Stimulated activated naive CD4-positive, alpha-beta T cell treated with Interleukin-2 at 50 U/mL for 16 hours (primary cell): Measurements from ENCODE around the gene KCNA10.
"Not testable (repeated sequence)": the region's sequence is repeated elsewhere in the genome, so short reads cannot be mapped to it uniquely, and the experiment has no call there.

Experiments used
- DNase-seq: peaks from one replicate; lab custom pipeline; 2025; lab: John Stamatoyannopoulos, UW

The KCNA10 gene

DNA sequence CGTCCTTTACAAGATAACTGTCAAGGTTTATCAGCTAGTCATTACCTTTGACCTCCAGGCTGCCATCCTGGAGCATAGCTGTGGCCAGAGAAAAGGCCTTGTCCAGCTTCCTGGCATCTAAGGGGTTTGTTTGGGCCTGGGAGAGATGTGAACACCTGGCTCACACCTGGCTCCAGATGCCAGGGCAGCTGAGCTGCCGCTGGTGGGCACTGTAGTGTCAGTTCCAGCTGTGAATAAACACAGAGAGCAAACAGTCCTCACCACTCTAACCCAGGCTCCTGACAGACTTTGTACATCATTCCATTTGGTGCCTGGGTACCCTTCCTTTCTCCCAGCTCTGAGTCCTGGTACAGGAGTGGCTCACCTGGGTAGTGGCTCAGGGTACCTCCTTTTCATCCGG lies 14.3 kb upstream of the KCNA10 start:
- DNase-seq = no peak

DNA sequence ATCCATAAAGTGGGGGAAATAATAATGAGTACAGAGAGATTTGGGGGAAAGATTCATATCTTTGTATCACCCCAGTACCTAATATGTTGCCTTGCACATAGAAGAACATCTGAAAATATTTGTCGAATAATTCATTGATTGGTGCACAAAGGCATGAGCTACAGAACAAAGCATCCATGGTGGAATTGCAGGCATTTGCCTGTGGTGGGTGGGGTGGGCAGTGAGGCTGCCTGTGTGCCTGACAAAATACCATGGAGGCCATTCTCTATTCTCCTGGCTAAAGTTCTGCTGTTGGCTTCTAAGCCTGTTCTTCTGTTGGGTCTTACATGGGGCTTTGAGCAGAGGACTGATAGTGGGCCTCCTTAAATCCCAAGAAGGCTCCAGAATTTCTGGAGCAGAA lies 10.0 kb upstream of the KCNA10 start:
- DNase-seq = no peak

DNA sequence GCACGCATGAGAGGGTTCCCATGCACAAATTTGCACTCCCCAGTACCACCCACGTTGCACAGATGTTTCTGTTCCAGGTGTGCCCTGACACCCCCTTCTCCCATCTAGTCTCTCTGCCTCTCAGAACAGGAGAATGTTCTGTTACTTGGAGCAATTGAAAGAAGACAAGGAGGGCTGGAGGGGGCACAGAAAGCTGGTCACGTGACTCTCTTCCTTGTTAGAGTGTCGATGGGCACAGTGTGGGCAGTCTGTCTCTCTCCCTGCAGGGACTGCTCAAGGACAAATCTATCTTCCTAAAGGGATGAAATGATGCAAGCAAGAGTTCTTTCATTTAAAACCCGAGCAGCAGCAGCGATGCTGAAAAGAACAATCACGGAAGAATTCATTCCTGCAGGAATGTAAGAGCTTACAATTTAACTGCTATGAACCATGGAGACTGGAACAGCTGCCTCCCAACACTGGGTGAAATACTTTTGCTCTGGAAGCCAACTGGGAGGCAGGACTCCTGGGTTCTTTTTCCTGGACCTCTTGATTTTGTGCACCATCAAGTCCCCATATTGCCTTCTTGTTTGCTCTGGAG lies 7.3 kb upstream of the KCNA10 start:
- DNase-seq = no peak

DNA sequence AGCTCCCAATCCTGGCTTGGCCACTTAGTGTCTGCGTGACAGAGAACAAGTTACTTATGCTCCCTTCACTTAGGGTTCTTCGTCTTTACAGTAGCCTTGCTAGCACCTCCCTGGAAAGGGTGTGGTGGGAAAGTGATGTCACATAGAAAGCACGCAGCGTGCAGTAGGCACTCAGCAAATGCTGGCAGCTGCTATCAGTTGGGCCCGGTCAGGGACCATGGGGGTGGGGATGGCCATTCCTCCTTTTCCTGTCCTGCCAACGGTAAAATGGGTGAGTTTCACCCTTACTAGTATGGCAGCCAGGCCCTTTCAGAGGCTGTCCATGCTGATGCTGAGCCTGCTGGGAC lies 6.2 kb upstream of the KCNA10 start:
- no peak for DNase-seq

DNA sequence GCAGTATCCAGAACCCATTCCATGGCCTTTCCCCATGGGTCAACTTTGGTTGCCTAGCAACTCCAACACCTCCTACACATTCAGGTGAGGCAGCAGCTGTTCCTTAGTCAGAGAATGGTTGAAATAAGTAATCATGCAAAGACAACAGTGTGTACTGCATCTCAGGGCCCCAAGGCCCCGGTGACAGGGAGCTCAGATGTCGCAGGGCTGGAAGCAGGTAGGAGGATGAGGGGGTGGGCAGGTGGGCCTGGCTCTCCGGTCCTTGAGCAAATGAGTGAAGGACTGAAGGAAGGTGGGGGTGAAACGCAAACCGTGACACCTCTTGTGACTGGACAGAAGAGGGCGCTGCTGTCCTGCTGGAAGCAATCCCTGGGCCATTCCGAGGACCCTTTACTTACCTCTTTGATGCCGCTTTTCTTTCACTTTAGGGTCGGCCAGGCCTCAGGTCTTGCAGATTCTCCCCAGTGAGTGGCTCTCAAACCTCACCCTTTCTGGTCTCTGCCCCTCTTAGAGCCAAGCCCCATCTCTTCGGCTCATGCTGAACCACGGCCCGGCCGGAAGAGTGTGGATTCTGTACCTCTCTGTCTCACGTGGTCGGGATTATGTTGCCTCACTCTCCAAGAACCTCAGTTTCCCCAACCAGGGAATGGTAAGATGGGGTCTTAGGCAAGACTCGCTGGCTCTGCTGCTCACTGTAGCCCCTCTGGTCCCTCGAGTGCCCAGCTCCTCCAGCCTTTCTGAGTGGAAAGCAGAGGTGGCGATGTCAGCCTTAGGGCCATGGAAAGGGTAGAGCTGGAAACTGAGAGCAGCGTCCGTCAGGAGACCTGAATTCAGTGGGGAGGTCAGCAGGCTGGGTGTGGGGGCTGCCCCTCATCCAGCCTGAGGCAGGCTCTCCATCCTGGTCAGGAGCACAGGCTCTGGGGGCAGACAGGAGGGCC lies 5.6 kb upstream of the KCNA10 start:
- peak; percentile 37 for DNase-seq

DNA sequence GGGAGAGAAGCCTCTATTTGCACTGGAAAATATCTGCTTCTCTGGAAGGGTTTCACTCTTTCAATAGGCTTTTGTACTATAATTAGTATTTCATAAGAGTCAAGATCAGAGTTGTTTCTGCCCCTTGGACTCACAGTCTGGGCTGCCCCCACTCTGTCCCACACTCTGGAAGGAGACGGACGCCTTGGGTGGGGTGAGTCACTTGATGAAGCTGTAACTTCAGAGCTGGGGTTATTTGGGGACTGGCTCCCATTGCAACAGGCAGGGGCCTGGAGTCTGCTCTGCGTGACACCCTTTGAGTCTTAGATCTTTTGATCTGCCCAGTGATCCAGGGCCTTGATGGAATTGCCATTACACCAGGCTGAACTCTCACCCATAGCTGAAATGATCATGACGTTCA lies 4.0 kb upstream of the KCNA10 start:
- no peak for DNase-seq

DNA sequence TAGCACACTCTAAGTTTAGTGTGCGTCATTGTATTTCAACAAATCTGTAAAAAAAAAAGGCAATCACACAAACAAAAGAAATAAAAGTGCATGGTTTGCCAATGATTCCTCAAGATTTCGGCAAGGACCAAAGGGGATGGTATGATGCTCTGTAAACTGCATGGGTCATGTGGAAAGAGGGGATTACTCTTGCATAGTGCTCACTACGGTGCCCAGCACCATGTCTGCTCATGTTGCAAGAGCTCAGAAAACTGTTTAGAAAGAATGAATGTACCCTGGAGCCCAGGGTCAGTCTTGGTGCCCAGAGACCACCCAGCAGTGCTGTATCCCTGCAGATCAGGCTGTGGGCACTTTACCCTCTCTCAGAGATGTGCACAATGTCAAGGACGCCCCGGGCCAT lies 3.6 kb upstream of the KCNA10 start:
- no peak for DNase-seq

DNA sequence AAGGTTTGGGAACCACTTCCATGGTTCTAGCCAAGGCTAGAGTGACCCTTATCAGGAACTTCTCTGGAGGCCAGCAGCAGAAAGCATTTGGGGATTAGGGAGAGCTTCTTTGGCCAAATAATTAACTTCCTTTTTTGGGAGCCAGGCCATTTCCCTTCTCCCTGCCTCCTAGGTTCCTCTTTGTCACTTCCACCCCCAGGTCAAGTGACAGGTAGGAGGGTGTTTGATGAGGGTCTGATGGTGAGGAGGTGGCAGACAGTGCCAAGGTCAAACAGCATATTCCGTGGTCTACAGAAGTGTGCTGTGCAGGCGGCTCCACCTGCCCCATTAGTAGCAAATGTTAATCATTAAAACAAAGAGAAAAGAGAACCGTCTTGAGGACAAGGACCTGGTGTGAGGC lies 1.9 kb upstream of the KCNA10 start:
- DNase-seq = no peak

DNA sequence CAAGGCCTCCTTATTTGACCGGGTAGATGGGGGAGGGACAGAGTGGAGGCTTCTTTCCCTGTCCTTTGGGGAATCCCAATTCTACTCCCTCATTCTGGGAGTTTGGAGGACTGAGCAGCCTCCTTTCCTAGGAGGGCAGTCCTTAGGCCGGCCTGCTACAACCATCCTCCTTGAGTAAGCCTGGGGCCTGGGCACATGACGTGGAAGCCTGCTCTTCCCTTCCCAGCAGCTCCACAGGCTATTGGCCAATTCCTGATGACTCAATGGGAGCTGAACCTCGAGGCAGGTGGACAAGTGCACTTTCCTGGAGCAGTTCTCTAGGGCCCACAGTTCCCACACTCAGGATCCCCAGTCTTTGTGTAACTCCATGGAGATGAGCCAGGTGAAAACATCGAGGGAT lies 3.1 kb downstream of the KCNA10 start:
- DNase-seq = no peak

DNA sequence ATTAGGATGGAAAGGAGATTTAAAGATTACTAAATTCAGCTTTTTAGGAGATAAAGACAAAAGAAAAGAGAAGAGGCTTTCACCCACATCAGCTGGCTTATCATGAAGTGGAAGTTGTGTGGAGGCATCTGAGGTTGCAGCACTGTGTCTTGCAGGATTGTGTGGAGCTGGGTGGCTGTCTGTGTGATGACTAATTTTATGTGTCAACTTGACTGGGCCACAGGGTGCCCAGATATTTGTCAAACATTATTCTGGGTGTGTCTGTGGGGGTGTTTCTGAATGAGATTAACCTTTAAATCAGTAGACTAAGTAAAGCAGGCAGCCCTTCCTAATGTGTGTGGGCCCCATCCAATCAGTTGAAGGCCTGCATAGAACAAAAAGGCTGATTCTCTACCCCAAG lies 3.9 kb downstream of the KCNA10 start:
- DNase-seq = no peak

DNA sequence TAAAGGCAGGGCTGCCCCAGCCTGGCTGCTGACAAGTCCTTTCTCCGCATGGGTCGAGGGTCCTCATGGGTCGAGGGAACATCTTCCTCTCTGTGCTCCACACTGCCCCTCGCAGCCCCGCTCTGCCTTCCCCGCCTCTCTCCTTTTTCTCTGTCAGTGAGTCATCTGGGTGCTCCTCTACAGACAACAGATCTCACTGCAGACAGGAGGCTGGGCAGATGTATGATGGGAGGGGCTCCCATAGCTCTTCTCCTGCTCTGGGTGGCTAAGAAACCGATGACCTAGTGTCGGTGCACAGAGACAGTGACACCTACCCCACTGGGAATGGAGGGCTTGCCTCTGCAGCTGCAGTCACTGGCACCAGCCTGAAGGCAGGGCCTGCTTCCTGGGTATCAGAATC lies 5.5 kb downstream of the KCNA10 start:
- no peak for DNase-seq

DNA sequence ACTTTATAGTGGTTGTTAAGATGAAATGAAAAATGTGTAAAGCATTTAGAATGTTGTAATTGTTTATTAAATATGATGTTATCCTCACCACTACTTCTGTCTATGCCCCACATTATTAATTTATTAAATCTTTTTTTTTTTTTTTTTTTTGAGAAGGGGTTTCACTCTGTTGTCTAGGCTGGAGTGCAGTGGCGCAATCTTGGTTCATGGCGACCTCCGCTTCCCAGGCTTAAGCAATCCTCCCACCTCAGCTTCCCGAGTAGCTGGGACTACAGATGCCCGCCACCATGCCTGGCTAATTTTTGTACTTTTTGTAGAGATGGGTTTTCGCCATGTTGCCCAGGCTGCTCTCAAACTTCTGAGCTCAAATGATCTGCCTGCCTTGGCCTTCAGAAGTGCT lies 7.5 kb downstream of the KCNA10 start:
- DNase-seq = no peak

DNA sequence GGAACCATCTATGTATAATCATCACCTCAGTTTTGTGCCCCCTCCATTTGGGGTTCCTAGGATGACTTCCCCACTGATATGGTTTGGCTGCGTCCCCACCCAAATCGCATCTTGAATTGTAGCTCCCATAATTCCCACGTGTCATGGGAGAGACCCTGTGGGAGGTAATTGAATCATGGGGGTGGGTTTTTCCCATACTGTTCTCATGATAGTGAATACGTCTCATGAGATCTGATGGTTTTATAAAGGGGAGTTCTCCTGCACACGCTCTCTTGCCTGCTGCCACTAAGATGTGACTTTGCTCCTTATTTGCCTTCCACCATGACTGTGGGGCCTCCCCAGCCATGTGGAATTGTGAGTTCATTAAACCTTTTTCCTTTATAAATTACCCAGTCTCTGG lies 8.1 kb downstream of the KCNA10 start:
- DNase-seq = not testable (repeated sequence)

DNA sequence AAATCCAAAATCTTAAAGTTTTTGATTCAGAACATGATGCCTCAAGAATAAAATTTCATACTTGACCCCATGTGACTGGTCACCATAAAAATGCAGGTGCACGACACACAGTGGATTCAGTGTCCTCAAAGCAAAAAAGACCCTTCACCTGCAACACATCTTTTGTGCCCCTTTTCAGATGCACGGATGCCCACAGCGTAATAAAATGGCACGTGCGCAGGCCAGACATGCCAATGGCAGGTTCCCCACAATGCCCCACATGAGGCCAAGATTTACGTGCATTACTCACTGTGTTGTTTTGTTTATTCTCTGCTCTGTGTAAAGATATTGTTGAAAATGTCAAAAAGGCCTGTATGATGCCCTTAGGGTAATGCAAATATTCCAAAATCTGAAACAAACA lies 9.3 kb downstream of the KCNA10 start:
- no peak for DNase-seq

DNA sequence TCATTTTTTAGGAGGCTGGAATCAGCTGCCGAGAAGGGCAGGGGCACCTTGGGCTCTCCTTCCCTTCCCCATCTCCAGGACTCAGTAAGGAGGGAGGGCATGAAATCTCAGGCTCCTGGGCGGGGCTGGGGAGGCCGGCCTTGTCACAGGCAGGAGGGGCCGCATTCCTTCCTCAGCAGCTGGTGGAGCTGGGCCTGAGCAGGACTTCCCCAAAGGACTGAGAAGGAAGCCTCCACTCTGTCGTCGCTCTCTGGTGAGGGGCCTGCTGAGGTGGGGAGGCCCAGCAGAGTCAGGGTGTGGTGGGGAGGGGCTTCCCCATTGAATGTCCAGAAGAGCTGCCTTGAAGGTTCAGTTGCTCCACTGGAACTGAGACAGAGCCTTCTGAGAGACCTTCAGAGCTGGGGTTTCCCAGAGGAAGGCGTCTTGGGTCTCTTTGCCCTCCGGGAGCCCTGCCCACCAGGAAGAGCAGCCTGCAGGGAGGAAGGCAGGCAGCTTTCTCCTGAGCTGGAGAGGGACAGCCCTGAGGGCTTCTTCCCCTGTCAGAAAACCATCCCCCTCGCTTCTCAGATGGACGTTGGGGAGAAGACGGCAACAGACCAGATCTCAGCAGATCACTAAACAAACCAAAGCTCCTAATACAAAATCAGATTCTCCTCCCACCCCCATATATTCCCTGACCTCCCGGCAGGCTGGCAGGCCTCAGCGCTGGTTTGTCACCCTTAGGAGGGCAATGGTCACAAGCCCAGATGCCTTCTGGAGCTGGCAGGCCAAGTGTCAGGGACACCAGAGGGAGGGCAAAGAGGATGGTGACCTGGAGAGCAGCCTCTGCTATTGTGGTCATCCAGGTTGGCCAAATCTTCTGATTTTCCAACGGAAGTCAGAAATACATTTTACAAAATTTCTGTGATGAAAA lies 10.7 kb downstream of the KCNA10 start:
- no peak for DNase-seq

DNA sequence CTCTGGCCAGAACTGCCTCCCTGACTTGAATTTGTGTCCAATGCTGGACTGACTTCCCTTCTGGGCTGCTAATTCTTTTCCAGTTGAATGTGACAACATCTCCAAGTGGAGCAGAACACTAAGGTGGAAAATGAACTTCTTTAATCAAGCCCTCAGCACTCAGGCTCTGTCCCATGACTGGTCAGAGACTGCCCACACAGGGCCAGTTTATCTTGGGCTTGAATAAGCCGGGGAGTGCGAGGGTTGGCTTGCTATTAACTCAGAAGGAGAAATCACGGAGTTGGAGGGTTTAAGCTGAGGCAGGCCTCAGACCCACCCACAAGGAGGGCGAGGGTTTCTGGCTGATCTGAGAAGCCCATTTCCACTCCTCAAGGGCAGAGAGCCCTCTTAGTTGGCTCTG lies 12.4 kb downstream of the KCNA10 start:
- no peak for DNase-seq

DNA sequence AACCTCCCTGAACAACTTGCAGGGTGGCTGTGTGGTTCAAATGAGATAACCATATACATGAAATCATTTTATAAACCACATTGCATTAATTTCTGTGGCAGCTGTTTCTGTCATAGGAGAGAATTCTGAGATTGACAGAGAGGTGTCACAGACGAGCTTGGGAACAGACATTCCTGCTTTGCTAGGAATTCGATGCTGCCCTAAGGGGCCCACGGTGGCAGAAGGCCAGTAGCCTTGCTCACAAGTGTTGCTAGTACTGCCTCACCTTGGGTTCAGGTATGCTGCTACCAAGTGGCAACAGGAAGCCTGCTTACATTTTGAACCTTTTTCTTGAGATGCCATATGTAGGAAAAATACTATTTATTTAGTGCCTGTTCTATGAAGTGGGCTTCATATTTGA lies 13.4 kb downstream of the KCNA10 start:
- DNase-seq = no peak

DNA sequence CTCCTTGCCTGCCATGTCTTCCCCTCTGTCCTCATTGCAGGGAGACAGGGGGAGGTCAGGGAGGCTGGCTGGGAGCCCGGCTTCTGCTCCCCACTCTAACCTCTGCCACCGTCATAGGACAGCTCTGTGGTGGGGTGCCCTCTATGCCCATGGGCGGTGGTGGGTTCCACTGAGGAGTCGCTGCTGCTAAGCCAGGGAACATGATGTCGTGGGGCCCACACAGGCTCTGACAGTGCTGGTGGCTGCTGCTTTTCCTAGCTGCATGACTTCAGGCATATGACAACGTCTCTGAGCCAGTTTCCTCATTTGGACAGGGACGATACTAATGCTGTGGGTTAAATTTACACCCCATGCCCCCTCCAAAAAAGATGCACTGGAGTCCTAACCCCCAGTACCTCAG lies 14.7 kb downstream of the KCNA10 start:
- DNase-seq = no peak

DNA sequence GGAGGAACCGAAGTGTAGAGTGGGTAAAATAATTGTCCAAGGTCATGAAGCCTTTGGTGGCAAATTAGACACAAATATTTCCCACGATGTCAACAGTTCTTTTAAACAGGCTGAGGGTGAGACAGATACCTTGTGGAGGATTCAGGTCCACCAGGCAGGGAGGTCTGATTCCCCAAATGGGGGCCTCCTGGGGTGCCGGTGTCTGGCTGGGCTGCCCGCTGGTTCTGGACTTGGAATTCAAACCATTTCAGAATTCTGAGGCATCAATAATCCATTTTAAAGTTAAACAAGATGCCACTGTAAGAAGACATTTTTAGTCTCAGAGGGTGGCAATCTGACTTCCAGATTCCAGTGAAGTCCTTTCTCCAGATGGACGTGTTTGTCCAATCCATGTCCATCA lies 15.5 kb downstream of the KCNA10 start:
- no peak for DNase-seq

DNA sequence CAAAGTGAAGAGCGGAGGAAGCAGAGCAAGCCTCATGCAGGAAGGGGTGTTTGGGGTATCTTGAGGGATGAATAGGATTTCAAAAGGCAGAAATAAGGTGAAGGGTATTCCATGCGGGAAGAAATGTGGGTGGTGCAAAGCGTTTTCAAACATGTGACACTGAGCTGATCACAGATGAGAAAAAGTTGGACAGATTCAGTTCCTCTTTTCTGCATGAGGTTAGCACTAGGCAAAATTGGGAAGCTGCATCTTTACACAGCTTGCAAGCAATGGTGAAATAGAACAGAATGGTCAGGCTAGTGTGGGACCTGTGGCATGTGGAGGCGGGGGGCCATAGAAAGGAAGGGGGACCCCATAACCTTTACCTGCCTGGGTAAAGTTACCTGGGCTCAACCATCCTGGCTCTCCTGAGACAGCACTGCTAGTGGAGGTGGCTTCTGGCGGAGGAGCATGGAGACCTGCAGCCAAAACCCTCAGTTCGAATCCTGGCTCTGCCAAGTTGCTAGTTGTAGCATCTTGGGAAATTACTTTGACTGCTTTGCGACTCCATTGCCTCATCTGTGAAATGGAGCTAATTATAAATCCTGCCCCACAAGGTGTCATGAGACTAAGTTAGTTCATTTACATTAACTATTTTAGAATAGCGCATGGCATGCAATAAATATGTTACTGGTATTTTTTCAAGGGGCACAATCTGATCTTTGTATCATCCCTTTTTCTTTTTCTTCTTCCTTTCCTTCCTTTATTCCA lies 16.4 kb downstream of the KCNA10 start:
- no peak for DNase-seq

DNA sequence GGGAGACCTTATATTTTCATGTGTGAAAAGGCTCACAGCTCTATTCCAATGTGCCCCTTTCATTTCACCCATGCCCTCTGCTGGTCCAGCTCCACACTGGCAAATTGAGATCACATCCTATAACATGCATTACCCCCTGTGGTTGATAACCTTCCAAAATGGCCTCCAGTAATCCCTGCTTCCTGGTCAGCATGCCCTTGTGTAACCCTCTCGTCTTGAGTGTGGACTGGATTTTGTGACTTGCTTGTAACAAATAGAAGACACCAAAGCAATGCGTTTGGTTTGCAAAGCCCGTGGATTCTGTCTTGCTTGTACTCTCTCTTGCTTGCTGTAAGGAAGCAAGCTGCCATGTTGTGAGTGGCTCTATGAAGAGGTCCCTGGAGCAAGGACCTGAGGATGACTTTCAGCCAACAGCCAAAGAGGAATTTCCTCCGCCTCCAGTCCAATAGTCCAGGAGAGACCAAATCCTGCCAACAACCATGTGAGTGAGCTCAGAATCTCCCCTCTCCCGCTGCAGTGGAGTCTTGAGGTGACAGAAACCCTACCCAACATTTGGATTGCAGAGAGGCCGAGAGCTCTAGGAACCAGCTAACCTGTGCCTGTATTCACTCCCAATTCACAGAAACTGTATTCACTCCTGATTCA lies 17.4 kb downstream of the KCNA10 start:
- no peak for DNase-seq

DNA sequence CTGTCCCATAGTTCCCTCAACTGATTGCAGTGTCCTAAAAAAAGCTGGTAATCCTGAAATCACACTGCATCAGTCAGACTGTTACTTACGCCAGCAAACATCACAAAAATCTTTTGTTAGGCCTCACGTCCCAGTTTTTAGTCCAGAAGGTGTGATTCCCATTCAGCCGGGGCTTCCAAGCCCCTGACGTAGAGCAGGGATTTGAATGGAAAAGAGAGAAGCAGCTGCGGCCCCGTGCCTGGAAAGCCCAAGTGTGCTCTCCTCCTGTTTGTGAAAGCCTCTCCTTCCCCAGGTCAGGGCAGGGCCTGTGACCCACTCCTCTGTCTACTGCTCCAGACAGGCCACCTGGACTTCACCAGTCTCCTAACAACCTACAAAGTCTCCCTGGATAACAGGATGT lies 20.7 kb downstream of the KCNA10 start:
- no peak for DNase-seq
